HG02885 (cell line): ENCODE data around the gene HTR2C.
"Not testable (repeated sequence)": the region's sequence is repeated elsewhere in the genome, so short reads cannot be mapped to it uniquely, and the experiment has no call there.

ENCODE experiments used
- ATAC-seq: cut with Tn5 transposase; IDR thresholded peaks from one replicate; pipeline ENCODE4 v1.9.1; 2021; ENCODE audit warnings: mild to moderate bottlenecking; ENCODE audit not compliant: unreplicated experiment, poor library complexity

HTR2C gene

DNA sequence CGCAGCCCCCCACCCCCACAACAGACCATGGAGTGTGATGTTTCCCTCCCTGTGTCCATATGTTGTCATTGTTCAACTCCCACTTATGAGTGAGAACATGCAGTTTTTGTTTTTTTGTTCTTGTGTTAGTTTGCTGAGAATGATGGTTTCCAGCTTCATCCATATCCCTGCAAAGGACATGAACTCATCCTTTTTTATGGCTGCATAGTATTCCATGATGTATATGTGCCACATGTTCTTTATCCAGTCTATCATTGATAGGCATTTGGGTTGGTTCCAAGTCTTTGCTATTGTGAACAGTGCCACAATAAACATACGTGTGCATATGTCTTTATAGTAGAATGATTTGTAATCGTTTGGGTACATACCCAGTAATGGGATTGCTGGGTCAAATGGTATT lies 353.2 kb downstream of the HTR2C start:
- ATAC-seq: not testable (repeated sequence)

DNA sequence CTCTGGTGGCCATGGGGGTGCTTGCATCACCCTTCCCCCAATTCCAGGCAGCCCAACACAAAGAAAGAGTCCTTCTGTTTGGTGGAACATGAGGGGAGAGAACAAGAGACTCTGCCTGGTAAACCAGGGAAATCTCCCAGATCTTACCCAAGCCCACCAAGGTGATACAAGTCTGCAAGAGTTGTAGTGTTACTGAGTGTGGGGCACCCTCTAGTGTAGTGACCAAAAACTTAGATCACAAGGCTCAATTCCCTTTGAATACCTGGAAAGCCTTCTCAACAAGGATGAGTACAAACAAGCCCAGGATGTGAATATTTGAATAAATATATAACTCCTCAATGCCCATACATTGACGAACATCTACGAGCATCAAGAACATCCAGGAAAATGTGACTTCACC lies 368.8 kb downstream of the HTR2C start:
- no peak for ATAC-seq
